ENCODE results near the gene FARS2.

DNA sequence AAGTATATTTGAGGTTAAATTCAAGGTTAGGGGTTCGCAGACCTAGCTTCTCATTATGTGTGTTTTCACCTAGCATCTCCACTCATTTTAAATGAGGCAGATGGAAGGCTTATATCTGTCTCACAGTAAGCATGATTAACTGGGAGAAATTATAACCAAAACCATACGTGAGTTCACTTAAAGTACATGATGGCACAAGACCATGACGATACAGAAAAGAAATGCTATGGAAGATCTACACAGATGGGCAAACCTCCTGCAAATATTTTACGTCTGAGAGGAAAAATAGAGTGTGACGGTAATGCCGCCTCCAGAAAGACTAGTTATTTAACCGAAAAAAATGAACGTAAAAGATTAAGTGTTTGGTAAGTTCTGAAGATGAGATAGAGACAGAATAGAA, 337.8 kb downstream of the FARS2 start:
- TF ChIP-seq EZH2phosphoT487 (IDR thresholded peaks at IDR 0.05; ENCODE audit: borderline replicate concordance, low read depth) = no peak
- TF ChIP-seq CTCF (IDR thresholded peaks at IDR 0.05) = no peak
- TF ChIP-seq MXI1 (IDR thresholded peaks at IDR 0.05; ENCODE audit: low read depth, low read length) = no peak
- TF ChIP-seq RFX5 (IDR thresholded peaks at IDR 0.05; ENCODE audit: low read length) = no peak
- no peak for TF ChIP-seq EP300 (IDR thresholded peaks at IDR 0.05; ENCODE audit: borderline replicate concordance in 1 of 2, low read depth in 1 of 2, low read length in 1 of 2)
- no peak for TF ChIP-seq SMC3 (IDR thresholded peaks at IDR 0.05; ENCODE audit: low read depth, low read length)
- no peak for TF ChIP-seq REST (IDR thresholded peaks at IDR 0.05; ENCODE audit: low read depth, low read length)
- peak; percentile 28 for TF ChIP-seq CHD2 (IDR thresholded peaks at IDR 0.05; ENCODE audit: low read length, partially characterized antibody)
- TF ChIP-seq FOXM1 (IDR thresholded peaks at IDR 0.05; ENCODE audit: low read depth) = no peak
- TF ChIP-seq POLR2AphosphoS5 (IDR thresholded peaks at IDR 0.05; ENCODE audit: low read depth, low read length) = no peak
- TF ChIP-seq TAF1 (IDR thresholded peaks at IDR 0.05; ENCODE audit: borderline replicate concordance, low read depth, low read length) = no peak
- no peak for TF ChIP-seq SIN3A (IDR thresholded peaks at IDR 0.05; ENCODE audit: borderline replicate concordance, low read depth, low read length)
- TF ChIP-seq, protein P1, sequence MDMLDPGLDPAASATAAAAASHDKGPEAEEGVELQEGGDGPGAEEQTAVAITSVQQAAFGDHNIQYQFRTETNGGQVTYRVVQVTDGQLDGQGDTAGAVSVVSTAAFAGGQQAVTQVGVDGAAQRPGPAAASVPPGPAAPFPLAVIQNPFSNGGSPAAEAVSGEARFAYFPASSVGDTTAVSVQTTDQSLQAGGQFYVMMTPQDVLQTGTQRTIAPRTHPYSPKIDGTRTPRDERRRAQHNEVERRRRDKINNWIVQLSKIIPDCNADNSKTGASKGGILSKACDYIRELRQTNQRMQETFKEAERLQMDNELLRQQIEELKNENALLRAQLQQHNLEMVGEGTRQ (IDR thresholded peaks at IDR 0.05; ENCODE audit: borderline replicate concordance, low read depth, low read length) = no peak
